Glomerular endothelial cell (primary cell): ENCODE measurements around the gene C8G. TPM values are rescaled to one million over a fixed set of nuclear protein-coding genes. Genes with fewer than 3 reads are reported as not detected.

Source experiments
- DNase-seq: peaks from one replicate; pipeline ENCODE4 v3.0.0-alpha.2; 2011; ENCODE audit warnings: low read depth, low spot score; ENCODE audit errors: extremely low read depth
- total RNA-seq: library from RNA; depleted of rRNA; stranded (reverse); fragments of >200 nt; gene quantifications from 2 replicates; pipeline ENCODE4 v1.2.3, GENCODE V29; 2015

C8G gene
- total RNA-seq, 1 donor from 2014 or later = not detected

- DNase-seq = no peak
Observed at GRCh38 chr9:136952876-136953770, 8.1 kb downstream of the C8G start.

GRCh38 chr9:136953771-136954269 lies 8.8 kb downstream of the C8G start:
- DNase-seq = no peak

GRCh38 chr9:136954270-136955083 lies 9.4 kb downstream of the C8G start:
- no peak for DNase-seq

GRCh38 chr9:136955202-136955942 lies 10.3 kb downstream of the C8G start:
- DNase-seq = no peak

- DNase-seq = no peak
Observed at GRCh38 chr9:136955943-136956335, 10.9 kb downstream of the C8G start.

- no peak for DNase-seq
Observed at GRCh38 chr9:136956604-136957003, 11.6 kb downstream of the C8G start.

GRCh38 chr9:136957461-136957860 lies 12.4 kb downstream of the C8G start:
- no peak for DNase-seq

- no peak for DNase-seq
Observed at GRCh38 chr9:136957901-136958300, 12.9 kb downstream of the C8G start.

GRCh38 chr9:136958473-136958872 lies 13.4 kb downstream of the C8G start:
- no peak for DNase-seq

GRCh38 chr9:136958898-136959850 lies 14.1 kb downstream of the C8G start:
- no peak for DNase-seq

- no peak for DNase-seq
Observed at GRCh38 chr9:136960212-136960937, 15.3 kb downstream of the C8G start.

GRCh38 chr9:136960938-136961275 lies 15.9 kb downstream of the C8G start:
- DNase-seq = no peak

GRCh38 chr9:136961279-136962065 lies 16.4 kb downstream of the C8G start:
- DNase-seq = no peak

- no peak for DNase-seq
Observed at GRCh38 chr9:136962163-136962562, 17.1 kb downstream of the C8G start.

GRCh38 chr9:136962701-136963248 lies 17.7 kb downstream of the C8G start:
- no peak for DNase-seq

- no peak for DNase-seq
Observed at GRCh38 chr9:136963341-136963740, 18.3 kb downstream of the C8G start.

- no peak for DNase-seq
Observed at GRCh38 chr9:136963751-136964150, 18.7 kb downstream of the C8G start.

- no peak for DNase-seq
Observed at GRCh38 chr9:136964171-136964689, 19.2 kb downstream of the C8G start.
